ENCODE results near the gene CHST8. TPM values are rescaled to one million over a fixed set of nuclear protein-coding genes. Genes with fewer than 3 reads are reported as not detected.

CHST8 gene
- total and polyA plus RNA-seq, 2 experiments from 2014 or later, result 9.3 to 38.2 TPM

DNA sequence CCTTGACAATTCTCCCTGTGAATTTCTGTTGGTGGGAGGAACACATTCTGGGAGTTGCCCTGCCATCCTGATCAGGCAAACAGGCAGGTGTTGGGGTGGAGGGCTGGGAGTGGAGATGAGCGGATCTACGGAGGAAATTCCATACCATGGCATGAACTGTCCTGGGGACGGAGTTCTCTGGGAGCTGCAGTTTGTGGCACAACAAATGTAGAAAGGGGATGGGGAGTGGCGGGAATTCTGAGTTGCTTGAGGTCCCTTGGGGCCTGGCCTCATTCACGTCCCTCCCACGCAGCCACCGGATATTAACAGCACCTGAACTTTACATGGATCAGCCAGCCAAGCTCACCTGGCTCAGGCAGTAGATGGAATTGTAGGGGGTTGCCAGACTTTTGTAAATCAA lies 70.0 kb downstream of the CHST8 start:
- Histone ChIP-seq H3K27ac (ENCODE audit: low read depth) (no peak overlapping the region), H3K9me2 (ENCODE audit: insufficient read depth) (no peaks in the 10 kb centered on the region), H3K27me3 (ENCODE audit: insufficient read depth) (no peaks in the 10 kb centered on the region), H3K36me3 (ENCODE audit: insufficient read depth) (no peaks in the 10 kb centered on the region), H3F3A (replicated peaks; ENCODE audit: low read depth) (no peaks in the 10 kb centered on the region), H2AFZ (no peak overlapping the region), H3K4me3 (no peak overlapping the region), H4K20me1 (replicated peaks; ENCODE audit: insufficient read depth) (no peaks in the 10 kb centered on the region; the same call in 1 of the 2 replicates), H3K4me1 (ENCODE audit: insufficient read depth) (no peaks in the 10 kb centered on the region), H3K79me2 (replicated peaks; ENCODE audit: insufficient read depth) (no peaks in the 10 kb centered on the region), H3K4me2 (no peak overlapping the region)
- TF ChIP-seq POLR2AphosphoS5 (IDR thresholded peaks at IDR 0.05; ENCODE audit: low read depth), result no peak
- no peak for TF ChIP-seq JUNB (IDR thresholded peaks at IDR 0.05; ENCODE audit: unreplicated experiment)
- no peak for TF ChIP-seq CREB1 (CRISPR knock-in tag; IDR thresholded peaks at IDR 0.05; ENCODE audit: low read depth)
- no peak for TF ChIP-seq EZH2phosphoT487 (IDR thresholded peaks at IDR 0.05; ENCODE audit: unreplicated experiment)
- TF ChIP-seq ZNF114 (CRISPR knock-in tag; IDR thresholded peaks at IDR 0.05), result no peak
- TF ChIP-seq ZNF331 (CRISPR knock-in tag; IDR thresholded peaks at IDR 0.05; ENCODE audit: low read depth), result no peak
- TF ChIP-seq, protein P1, sequence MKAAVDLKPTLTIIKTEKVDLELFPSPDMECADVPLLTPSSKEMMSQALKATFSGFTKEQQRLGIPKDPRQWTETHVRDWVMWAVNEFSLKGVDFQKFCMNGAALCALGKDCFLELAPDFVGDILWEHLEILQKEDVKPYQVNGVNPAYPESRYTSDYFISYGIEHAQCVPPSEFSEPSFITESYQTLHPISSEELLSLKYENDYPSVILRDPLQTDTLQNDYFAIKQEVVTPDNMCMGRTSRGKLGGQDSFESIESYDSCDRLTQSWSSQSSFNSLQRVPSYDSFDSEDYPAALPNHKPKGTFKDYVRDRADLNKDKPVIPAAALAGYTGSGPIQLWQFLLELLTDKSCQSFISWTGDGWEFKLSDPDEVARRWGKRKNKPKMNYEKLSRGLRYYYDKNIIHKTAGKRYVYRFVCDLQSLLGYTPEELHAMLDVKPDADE (IDR thresholded peaks at IDR 0.05), result no peak
- no peak for TF ChIP-seq EZH2 (IDR thresholded peaks at IDR 0.05; ENCODE audit: low read depth, unreplicated experiment)
- TF ChIP-seq, protein P2, sequence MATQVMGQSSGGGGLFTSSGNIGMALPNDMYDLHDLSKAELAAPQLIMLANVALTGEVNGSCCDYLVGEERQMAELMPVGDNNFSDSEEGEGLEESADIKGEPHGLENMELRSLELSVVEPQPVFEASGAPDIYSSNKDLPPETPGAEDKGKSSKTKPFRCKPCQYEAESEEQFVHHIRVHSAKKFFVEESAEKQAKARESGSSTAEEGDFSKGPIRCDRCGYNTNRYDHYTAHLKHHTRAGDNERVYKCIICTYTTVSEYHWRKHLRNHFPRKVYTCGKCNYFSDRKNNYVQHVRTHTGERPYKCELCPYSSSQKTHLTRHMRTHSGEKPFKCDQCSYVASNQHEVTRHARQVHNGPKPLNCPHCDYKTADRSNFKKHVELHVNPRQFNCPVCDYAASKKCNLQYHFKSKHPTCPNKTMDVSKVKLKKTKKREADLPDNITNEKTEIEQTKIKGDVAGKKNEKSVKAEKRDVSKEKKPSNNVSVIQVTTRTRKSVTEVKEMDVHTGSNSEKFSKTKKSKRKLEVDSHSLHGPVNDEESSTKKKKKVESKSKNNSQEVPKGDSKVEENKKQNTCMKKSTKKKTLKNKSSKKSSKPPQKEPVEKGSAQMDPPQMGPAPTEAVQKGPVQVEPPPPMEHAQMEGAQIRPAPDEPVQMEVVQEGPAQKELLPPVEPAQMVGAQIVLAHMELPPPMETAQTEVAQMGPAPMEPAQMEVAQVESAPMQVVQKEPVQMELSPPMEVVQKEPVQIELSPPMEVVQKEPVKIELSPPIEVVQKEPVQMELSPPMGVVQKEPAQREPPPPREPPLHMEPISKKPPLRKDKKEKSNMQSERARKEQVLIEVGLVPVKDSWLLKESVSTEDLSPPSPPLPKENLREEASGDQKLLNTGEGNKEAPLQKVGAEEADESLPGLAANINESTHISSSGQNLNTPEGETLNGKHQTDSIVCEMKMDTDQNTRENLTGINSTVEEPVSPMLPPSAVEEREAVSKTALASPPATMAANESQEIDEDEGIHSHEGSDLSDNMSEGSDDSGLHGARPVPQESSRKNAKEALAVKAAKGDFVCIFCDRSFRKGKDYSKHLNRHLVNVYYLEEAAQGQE (IDR thresholded peaks at IDR 0.05; ENCODE audit: unreplicated experiment), result no peak
- ATAC-seq (no peak), DNase-seq (ENCODE audit: low spot score) (no peak)
- Mint-ChIP-seq H3K4me3 (no peak overlapping the region), H3K27me3 (ENCODE audit: insufficient read depth, low read depth, poor library complexity) (no peaks in the 10 kb centered on the region), H3K9me3 (no peaks in the 10 kb centered on the region), H3K27ac (no peak overlapping the region), H3K4me1 (peaks cover 6% of the 10 kb centered on the region), H3K36me3 (ENCODE audit: low read depth) (no peaks in the 10 kb centered on the region; the same call in 2 of the 3 replicates)

DNA sequence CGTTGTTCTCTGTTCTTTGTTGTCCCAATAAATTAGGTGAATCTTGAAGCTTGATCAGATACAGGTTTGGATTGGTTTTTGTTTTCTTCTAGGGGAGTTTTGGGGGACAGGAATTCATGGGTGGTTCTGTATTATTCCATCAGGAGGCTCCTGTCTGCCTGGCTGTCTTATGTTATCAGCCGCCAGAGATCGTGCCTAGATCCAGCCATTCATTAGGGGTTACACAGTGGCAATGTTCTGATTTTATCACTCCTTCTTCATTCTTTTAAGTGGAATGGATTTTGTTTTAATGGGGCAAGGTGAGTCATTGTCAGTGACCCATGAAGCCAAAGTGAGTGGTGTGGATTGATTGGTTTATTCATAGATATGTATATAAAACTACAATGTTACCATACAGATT lies 71.9 kb downstream of the CHST8 start:
- H3K4me3 Mint-ChIP-seq, result no peak overlapping the region
- TF ChIP-seq NANOG (IDR thresholded peaks at IDR 0.05; ENCODE audit: borderline replicate concordance) (no peak), EZH2 (IDR thresholded peaks at IDR 0.05; ENCODE audit: low read depth, unreplicated experiment) (no peak)
- TF ChIP-seq, protein P3, sequence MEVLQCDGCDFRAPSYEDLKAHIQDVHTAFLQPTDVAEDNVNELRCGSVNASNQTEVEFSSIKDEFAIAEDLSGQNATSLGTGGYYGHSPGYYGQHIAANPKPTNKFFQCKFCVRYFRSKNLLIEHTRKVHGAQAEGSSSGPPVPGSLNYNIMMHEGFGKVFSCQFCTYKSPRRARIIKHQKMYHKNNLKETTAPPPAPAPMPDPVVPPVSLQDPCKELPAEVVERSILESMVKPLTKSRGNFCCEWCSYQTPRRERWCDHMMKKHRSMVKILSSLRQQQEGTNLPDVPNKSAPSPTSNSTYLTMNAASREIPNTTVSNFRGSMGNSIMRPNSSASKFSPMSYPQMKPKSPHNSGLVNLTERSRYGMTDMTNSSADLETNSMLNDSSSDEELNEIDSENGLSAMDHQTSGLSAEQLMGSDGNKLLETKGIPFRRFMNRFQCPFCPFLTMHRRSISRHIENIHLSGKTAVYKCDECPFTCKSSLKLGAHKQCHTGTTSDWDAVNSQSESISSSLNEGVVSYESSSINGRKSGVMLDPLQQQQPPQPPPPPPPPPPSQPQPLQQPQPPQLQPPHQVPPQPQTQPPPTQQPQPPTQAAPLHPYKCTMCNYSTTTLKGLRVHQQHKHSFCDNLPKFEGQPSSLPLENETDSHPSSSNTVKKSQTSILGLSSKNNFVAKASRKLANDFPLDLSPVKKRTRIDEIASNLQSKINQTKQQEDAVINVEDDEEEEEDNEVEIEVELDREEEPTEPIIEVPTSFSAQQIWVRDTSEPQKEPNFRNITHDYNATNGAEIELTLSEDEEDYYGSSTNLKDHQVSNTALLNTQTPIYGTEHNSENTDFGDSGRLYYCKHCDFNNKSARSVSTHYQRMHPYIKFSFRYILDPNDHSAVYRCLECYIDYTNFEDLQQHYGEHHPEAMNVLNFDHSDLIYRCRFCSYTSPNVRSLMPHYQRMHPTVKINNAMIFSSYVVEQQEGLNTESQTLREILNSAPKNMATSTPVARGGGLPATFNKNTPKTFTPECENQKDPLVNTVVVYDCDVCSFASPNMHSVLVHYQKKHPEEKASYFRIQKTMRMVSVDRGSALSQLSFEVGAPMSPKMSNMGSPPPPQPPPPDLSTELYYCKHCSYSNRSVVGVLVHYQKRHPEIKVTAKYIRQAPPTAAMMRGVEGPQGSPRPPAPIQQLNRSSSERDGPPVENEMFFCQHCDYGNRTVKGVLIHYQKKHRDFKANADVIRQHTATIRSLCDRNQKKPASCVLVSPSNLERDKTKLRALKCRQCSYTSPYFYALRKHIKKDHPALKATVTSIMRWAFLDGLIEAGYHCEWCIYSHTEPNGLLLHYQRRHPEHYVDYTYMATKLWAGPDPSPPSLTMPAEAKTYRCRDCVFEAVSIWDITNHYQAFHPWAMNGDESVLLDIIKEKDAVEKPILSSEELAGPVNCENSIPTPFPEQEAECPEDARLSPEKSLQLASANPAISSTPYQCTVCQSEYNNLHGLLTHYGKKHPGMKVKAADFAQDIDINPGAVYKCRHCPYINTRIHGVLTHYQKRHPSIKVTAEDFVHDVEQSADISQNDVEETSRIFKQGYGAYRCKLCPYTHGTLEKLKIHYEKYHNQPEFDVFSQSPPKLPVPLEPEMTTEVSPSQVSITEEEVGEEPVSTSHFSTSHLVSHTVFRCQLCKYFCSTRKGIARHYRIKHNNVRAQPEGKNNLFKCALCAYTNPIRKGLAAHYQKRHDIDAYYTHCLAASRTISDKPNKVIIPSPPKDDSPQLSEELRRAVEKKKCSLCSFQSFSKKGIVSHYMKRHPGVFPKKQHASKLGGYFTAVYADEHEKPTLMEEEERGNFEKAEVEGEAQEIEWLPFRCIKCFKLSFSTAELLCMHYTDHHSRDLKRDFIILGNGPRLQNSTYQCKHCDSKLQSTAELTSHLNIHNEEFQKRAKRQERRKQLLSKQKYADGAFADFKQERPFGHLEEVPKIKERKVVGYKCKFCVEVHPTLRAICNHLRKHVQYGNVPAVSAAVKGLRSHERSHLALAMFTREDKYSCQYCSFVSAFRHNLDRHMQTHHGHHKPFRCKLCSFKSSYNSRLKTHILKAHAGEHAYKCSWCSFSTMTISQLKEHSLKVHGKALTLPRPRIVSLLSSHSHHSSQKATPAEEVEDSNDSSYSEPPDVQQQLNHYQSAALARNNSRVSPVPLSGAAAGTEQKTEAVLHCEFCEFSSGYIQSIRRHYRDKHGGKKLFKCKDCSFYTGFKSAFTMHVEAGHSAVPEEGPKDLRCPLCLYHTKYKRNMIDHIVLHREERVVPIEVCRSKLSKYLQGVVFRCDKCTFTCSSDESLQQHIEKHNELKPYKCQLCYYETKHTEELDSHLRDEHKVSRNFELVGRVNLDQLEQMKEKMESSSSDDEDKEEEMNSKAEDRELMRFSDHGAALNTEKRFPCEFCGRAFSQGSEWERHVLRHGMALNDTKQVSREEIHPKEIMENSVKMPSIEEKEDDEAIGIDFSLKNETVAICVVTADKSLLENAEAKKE (CRISPR knock-in tag; IDR thresholded peaks at IDR 0.05), result no peak
- TF ChIP-seq, protein P1 (IDR thresholded peaks at IDR 0.05), result no peak

More for the DNA sequence above, 71.9 kb downstream of the CHST8 start:
- Histone ChIP-seq H3K9me2 (ENCODE audit: insufficient read depth) (no peaks in the 10 kb centered on the region), H2AFZ (no peak overlapping the region), H3K27me3 (ENCODE audit: insufficient read depth) (no peaks in the 10 kb centered on the region), H3K4me2 (no peak overlapping the region), H3K79me2 (replicated peaks; ENCODE audit: insufficient read depth) (no peaks in the 10 kb centered on the region), H3K4me3 (no peak overlapping the region), H3K4me1 (ENCODE audit: insufficient read depth) (no peaks in the 10 kb centered on the region), H3K36me3 (ENCODE audit: insufficient read depth) (no peaks in the 10 kb centered on the region), H3F3A (replicated peaks; ENCODE audit: low read depth) (no peaks in the 10 kb centered on the region), H3K27ac (ENCODE audit: low read depth) (no peak overlapping the region), H4K20me1 (replicated peaks; ENCODE audit: insufficient read depth) (no peaks in the 10 kb centered on the region; the same call in 1 of the 2 replicates)
- Mint-ChIP-seq H3K4me1 (no peaks in the 10 kb centered on the region), H3K27ac (no peak overlapping the region), H3K36me3 (ENCODE audit: low read depth) (no peaks in the 10 kb centered on the region; the same call in 2 of the 3 replicates), H3K27me3 (ENCODE audit: insufficient read depth, low read depth, poor library complexity) (no peaks in the 10 kb centered on the region), H3K9me3 (no peaks in the 10 kb centered on the region)
- ATAC-seq (no peak), DNase-seq (ENCODE audit: low spot score) (no peak)

Data from GM23338 (cell line).